Choroid plexus epithelial cell (primary cell): ENCODE results near the gene PHF2.

Source experiments
- DNase-seq: peaks from one replicate; pipeline ENCODE4 v3.0.0-alpha.2; 2010; ENCODE audit warnings: low read depth
- H3K4me3 ChIP-seq: 2 replicates; pipeline ENCODE4 v1.5.1; 2011; ENCODE audit warnings: low read depth, mild to moderate bottlenecking, control low read depth, low read length, moderate library complexity
- TF ChIP-seq, protein P1 (sequence below): conservative IDR thresholded peaks from 2 replicates; pipeline ENCODE4 v1.5.1; 2011; ENCODE audit warnings: low read depth, mild to moderate bottlenecking, control low read depth, inconsistent platforms, low read length, moderate library complexity

PHF2 gene

DNA sequence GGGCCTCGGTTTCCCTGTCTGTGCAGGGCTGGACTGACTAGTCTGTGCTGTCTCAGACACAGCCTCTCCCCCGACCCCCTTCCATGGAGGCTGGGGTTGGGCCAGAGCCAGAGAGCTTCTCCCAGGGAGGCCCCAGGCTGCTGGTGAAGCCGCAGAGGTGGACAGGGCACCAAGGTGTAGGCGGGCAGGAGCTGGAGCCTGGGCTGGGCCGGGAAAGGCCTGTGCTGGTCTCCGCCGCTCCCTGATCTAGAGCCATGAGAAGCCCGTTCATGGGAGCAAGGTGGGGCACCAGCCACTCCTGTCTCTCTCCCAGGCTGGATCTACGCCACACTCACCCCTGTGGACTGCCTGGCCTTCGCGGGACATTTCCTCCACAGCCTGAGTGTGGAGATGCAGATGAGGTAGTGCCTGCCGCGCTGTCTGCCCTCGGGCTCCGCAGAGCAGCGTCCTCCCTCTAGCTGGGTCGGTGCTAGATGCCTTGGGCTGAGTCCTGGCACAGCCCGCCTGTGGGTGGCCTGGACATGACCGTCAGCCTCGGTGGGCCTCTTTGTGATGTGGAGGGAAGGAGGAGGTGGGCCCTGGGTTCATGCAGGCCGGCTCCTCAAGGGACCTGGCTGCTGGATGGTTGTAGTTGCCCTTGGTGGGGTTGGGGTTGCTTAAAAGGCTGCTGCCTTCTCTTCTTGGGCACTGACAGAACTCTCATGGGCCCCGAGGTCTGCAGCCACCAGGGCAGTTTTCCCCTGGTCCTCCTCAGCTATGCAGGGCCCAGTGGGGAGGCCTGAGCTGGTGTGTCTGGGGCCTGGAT, 79.4 kb downstream of the PHF2 start:
- TF ChIP-seq, protein P1, sequence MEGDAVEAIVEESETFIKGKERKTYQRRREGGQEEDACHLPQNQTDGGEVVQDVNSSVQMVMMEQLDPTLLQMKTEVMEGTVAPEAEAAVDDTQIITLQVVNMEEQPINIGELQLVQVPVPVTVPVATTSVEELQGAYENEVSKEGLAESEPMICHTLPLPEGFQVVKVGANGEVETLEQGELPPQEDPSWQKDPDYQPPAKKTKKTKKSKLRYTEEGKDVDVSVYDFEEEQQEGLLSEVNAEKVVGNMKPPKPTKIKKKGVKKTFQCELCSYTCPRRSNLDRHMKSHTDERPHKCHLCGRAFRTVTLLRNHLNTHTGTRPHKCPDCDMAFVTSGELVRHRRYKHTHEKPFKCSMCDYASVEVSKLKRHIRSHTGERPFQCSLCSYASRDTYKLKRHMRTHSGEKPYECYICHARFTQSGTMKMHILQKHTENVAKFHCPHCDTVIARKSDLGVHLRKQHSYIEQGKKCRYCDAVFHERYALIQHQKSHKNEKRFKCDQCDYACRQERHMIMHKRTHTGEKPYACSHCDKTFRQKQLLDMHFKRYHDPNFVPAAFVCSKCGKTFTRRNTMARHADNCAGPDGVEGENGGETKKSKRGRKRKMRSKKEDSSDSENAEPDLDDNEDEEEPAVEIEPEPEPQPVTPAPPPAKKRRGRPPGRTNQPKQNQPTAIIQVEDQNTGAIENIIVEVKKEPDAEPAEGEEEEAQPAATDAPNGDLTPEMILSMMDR = no peak
- no peak overlapping the region for H3K4me3 ChIP-seq
- DNase-seq = no peak

- TF ChIP-seq, protein P1 = no peak
- DNase-seq = no peak
- no peak overlapping the region for H3K4me3 ChIP-seq
These were observed 80.2 kb downstream of the PHF2 start for GRCh38 chr9:93656426-93657239.

- H3K4me3 ChIP-seq = no peak overlapping the region
- no peak for DNase-seq
- TF ChIP-seq, protein P1 = no peak
These were observed 81.1 kb downstream of the PHF2 start for GRCh38 chr9:93657331-93658111.

DNA sequence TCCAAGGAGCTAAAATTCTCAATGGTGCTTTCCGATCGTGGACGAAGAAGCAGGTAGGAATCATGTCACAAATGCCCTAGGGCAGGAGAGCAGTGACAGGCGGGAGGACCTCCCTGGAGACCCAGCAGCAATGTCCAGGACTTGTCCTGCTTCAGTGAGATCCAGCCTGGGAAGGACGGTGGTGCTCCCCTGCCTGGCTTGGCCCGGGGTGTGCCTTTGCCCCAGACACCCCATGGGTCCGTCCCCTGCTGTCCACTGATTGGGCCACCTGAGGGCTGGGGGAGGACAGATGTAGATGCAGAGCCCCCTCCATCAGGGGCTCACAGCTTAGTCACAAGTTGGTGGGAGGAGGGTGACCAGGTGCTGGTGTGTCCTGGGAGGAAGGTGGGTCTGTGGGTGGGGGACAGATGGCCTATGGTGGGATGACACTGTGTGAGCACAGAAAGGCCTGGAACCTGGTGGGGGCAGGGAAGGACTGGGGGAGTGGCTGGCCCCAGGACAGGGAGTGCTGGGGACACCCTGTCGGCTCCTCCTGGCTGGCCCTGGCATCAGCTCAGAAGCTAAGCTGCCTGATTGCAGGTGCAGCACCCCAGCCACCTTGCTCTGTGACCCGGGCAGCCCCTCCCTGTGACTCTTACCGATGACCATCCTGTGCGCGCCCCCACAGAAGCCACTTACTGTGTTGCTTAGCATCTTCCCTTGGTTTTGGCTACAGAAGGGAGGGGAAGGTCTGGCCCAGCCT, 82.0 kb downstream of the PHF2 start:
- no peak for DNase-seq
- H3K4me3 ChIP-seq = no peak overlapping the region

DNA sequence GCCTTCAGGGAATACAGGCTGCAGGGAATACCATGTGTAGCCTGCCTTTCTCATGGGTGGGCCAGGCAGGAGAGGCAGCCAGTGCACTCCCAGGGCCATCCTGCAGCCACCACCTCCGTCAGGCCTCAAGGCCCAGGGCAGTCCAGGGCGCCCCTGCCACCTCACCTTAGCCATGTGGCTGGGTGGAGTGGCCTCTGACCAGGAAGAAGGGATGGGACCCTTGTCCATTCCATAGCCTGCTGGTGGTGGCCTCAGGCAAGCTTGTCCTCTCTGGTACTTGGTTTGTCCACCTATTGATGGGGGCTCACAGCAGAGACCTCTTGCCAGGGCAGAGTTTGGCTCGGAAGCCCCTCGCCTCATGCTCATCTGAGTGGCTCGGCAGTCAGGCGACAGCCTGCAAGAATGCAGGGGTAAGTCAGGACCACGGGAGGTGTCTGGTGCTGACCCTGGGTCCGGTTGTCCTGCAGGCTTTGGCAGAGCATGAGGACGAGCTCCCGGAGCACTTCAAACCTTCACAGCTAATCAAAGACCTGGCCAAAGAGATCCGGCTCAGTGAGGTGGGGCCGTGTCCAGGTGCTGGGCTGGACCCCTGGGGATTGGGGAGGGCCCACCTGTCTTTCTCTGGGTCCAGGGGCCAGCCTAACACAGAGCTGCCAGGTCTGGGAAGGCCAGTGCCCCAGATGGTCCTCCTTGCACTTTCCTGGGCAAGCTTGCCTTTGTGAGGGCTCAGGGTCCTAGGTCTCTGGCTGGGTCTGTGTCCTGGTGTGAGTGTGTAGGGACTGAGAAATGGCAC, 82.9 kb downstream of the PHF2 start:
- DNase-seq = no peak
- TF ChIP-seq, protein P1 = no peak
- no peak overlapping the region for H3K4me3 ChIP-seq

More for the DNA sequence above, 82.0 kb downstream of the PHF2 start:
- TF ChIP-seq, protein P1 = no peak

GRCh38 chr9:93659837-93660177, 83.4 kb downstream of the PHF2 start:
- no peak for DNase-seq
- no peak overlapping the region for H3K4me3 ChIP-seq
- TF ChIP-seq, protein P1 = no peak
